Activated CD8-positive, alpha-beta memory T cell treated with anti-CD3 and anti-CD28 coated beads, Interleukin-2, amount 50 U/mL, for 48 hours (primary cell): ENCODE measurements around the gene RNF182.
"Not testable (repeated sequence)": the region's sequence is repeated elsewhere in the genome, so short reads cannot be mapped to it uniquely, and the experiment has no call there.

Experiments
- DNase-seq: peaks from one replicate; pipeline ENCODE4 v3.0.0-alpha.2; 2020

The RNF182 gene

DNA sequence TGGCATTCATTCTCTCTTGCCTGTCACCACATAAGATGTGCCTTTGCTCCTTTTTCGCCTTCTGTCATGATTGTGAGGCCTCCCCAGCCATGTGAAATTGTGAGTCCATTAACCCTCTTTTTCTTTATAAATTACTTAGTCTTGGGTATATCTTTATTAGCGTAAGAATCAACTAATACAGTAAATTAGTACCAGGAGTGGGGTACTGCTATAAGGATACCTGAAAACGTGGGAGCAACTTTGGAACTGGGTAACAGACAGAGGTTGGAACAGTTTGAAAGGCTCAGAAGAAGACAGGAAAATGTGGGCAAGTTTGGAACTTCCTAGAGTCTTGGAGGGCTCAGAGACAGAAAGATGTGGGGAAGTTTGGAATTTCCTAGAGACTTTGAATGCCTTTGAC, 46.6 kb downstream of the RNF182 start:
- DNase-seq: no peak

DNA sequence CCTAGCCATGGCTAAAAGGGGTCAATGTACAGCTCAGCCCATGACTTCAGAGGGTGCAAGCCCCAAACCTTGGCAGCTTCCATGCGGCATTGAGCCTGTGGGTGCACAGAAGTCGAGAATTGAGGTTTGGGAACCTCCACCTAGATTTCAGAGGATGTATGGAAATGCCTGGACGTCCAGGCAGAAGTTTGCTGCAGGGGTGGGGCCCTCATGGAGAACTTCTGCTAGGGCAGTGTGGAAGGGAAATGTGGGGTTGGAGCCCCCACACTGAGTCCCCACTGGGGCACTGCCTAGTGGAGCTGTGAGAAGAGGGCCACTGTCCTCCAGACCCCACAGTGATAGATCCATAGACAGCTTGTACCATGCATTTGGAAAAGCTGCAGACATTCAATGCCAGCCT, 47.9 kb downstream of the RNF182 start:
- not testable (repeated sequence) for DNase-seq

DNA sequence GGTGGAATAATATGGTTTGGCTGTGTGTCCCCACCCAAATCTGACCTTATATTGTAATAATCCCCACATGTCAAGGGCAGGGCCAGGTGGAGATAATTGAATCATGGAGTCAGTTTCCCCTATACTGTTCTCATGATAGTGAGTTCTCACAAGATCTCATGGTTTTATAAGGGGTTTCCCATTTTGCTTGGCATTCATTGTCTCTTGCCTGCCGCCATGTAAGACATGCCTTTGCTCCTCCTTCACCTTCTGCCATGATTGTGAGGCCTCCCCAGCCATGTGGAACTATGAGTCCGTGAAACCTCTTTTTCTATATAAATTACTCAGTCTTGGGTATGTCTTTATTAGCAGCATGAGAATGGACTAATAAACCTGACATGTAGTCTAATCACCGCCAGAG, 48.7 kb downstream of the RNF182 start:
- not testable (repeated sequence) for DNase-seq

DNA sequence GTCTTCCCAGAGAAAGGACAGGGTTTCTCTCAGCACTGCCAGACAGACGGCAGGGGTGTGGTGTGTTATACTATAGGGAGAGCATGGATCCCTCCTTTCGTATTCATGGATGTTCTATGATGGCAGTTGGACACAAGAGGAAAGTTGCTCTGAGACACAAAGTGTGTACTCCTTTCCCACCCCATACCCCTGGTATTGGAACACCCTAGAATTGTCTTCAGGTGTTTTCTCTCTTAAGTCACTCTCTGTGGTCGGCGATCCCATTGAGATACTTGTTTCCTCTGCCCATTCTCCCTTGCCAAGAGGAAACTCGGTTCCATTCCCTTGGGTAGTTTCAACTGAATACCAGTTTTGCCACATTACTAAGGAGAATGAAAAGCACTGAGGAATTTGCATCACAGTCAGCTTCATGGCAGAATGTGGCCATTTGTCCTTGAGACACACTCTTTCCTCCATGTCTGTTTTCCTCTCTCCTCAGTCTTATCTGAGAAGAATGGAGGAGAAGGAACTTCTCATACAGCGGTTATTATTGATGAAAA, 53.4 kb downstream of the RNF182 start:
- no peak for DNase-seq

DNA sequence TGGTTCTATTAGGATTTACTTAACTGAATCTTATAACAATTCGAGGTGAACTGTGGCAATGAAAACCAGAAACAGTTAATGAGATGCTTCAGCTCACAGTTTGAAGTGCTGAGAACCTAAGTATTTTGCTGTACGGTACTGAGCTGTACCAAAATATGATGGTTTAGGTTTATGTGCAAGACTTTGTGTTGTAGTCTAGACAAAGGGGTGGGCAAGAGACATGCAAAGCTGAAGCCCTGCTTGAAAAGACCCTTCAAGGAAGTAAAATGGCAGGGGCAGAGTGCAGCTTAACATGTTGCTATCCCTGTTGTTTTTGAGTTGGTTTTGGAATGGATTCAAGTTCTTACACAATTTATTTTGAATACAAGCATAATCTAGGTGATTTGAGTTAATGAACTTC, 54.0 kb downstream of the RNF182 start:
- no peak for DNase-seq

DNA sequence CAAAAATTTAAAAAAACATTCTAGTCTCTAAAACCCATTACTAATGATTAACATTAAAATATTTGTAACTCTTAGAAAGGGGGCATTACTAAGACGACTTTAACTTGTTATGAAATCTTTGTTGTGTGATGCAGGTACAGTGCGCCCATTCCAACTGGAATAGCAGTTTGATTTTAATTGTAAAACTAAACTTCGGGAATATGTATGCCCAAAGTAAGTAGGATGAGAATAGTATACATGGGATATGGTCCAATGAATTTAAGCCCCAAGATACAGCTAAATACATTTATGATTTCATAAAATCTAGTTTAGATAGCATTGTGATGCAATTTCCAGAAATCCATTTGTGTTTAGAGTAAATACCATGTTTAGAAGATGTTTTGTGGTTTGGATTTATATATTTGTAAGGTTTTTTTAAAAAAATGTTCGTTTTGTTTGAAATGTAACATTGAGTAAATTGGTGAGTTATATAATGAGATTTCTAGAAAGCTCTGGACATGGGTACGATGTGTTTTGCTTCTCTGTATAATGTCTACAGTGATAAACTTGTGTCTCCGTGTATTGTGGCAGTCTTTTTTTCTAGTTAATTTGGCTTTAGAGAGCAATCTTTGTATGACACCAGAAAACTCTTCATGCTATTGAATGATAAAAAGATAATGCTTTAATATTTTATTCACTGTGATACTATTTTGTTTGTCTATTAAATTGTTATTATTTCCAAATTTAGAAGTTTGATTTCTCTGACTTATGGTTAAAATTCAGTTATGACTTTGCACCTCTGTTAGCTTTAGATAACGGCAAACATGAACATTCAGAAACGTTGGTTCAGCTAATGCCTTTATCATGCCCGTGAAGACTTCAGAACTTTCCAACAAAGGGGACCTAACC, 54.8 kb downstream of the RNF182 start:
- DNase-seq: no peak

DNA sequence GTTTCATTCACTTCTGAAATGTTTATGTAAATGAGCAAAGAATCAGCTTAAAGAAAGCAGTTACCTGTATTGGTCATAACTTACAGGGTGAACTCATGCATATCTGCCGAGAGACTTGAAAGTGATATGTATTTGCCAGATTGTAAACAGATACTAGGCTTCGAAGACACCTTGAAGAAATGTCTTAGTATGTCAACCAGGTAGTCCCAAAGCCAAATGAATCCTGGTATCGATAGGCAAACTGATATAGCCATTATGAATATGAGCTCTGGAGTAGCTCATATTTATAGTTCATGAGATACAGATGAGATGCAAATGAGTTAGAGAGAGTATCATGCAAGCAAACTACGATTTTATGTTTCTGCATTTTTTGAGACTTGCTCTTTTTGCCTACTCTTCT, 55.8 kb downstream of the RNF182 start:
- no peak for DNase-seq

DNA sequence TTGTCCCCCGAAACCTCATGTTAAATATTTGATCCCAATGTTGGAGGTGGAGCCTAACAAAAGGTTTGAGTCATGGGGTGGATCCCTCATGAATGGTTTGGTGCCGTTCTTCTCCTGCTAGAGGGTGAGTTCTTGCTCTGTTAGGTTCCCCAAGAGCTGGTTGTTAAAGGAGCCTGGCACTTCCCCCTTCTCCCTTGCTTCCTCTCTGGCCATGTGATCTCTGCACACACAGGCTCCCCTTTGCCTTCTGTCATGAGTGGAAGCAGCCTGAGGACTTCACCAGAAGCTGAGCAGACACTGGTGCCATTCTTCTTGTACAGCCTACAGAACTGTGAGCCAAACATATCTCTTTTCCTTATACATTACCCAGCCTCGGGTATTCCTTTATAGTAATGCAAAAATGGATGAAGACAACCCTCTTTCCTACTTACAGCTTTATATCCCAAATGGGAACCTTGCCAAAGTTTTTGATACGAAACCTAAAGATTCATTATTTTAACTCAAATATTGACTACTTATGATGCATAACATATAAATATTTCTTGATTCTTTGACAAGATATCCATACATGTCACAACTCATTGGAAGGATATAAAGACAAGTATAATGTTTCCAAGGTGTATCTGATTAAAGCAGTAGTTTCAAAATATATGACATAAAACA, 61.0 kb downstream of the RNF182 start:
- no peak for DNase-seq

DNA sequence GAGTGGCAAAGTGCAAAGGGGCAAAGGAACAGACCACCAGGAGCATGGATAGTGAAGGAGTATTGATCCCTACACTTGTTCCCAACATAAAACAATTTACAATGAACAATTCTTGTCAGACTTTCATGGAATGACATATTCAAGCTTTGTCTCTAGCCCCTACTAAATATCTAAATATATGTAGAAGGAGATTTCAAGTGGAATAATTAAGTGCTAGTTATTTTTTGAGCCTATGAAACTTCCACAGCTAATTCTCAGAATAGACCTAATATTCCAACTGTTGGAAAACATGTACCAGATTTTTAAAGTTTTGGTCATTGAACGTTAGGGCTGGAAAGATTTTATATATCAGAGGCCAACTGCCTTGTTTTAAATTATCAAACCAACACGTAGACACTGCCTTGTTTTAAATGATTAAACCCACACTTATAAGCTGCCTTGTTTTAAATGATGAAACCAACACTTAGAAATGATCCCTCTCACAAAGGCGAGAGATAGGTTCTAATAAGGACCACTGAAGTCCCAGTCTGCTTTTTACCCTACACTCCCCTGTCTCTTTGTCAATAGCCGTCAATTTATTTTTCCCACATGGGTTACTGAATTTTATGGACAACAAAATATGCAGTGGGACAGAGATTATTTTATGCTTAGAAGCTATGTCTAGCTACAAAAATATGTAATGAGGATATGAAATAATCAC, 62.1 kb downstream of the RNF182 start:
- no peak for DNase-seq

DNA sequence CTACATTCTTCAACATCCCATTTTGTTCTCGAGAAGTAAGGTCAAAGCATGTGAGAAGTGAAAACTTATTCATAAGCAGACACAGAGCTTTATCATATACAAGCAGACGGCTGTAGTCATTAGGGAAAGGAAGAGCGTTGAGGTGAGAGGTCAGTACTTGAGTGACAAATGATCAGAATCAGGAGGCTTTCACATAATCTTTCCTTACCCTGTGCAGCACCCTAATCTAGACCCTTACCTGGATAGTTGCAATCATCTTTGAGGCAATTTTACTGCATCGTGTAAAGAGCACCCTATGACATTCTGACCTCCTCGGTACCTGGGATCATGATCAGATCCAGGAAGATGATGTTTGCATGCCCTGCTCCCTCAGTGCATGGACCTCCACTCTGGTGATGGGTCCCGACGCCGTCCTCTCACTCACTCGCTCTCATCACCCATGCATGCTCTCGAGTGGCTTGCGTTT, 62.7 kb downstream of the RNF182 start:
- DNase-seq: no peak

DNA sequence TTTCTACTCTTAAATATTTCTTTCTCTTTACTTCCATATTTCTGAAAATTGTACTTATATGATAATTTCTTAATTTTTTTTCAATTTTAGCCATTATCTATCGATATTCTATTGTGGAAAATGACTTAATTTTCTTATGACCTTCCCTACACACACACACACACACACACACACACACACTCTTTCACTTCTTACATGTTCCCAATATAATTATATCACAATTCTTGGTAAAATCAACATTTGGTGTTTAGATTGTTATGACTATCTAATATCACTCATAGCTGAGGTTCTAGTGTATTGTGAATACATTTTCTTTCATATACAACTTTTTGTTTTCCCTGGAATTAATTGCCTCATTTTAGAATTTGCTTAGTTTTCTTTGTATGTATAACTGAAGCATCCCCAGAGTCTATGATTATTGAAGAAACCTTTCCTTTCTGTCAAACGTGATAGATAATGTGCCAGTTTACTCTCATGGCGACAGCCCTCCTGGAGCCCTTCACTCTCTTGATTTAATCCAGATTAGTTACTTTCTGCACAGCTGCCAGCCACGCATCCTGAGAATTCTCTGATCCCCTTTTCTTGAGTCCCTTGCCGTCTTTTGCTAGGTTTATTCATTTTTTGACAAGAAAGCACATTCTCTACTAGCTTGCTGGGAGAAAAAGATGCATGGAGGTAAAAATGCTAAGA, 63.4 kb downstream of the RNF182 start:
- no peak for DNase-seq

DNA sequence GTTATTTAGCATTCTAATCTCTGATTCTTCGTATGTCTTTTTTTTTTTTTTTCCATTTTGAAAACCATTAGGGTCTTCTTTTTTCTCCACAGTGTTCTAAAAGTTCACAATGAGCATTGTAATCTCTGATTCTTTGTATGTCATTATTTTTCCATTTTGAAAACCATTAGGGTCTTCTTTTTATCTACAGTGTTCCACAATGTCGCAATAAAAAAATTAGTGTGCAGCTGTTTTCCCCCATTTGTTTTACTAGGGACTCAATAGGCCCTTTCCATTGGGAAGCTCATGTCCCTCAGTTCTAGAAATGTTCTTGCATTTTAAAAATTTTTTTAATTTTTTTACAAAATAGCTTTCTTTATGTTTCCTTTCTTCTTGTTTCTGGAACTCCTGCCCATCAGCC, 64.2 kb downstream of the RNF182 start:
- DNase-seq: no peak

DNA sequence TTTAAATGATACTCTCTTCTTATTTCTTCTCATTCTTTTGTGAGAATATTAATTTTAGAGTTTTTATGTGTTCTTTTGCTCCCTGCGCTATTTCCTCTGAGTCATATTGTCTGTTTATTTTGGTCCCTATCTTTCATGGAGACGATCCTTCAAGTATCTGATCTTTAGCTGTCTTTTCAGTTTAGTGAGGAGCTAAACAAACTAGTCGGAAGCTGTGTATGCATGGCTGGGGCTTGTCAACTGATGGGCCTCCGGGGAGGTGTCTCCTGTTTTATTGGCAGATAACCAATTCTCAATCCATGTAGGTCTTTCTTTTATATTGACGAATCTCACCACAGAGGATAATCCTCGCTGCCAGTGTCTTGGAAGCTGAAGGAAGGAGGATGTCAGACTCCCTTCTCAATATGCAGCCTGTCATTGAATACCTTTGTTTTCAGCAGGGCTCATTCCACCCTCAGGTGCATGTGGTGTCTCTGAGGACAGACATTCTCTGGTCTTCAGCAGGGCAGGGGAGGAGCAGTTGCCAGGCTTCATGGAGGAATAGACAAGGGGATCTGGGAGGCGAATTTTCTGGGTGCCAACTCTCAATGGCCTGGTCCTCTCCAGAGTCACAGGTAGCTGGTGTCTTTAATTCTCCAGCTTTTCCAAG, 64.9 kb downstream of the RNF182 start:
- no peak for DNase-seq

DNA sequence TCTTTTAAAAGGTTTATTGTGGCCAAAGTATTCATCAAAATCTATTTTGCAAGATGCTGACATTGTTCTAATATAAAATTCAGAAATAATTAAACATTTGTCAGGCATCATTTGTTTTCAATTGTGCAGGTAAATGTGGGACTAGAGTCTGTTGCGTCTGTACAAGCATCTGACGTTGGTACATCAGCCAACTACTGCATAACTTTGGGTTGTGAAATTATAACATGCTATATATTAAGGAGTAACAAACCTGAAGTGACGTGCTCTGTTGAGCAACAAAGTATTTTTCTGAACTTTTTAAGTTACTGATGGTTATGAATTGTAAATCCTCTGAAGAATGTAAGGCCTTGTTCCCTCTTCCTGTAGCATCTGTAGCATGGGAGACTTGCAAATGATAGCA, 66.0 kb downstream of the RNF182 start:
- DNase-seq: no peak

DNA sequence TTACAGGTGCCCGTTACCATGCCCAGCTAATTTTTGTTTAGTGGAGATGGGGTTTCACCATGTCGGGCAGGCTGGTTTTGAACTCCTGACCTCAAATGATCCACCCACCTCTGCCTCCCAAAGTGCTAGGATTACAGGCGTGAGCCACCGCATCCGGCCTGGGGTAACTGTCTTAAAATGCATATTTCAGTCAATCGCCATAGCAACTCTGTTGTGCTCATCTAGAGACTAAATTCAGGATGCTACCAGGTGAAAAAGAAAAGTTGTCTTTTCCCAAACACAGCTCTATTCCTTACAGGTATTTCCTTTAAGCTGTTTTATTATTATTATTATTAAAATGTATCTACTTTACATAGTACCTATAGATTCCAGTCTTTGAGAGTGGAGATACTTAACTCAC, 66.6 kb downstream of the RNF182 start:
- no peak for DNase-seq

DNA sequence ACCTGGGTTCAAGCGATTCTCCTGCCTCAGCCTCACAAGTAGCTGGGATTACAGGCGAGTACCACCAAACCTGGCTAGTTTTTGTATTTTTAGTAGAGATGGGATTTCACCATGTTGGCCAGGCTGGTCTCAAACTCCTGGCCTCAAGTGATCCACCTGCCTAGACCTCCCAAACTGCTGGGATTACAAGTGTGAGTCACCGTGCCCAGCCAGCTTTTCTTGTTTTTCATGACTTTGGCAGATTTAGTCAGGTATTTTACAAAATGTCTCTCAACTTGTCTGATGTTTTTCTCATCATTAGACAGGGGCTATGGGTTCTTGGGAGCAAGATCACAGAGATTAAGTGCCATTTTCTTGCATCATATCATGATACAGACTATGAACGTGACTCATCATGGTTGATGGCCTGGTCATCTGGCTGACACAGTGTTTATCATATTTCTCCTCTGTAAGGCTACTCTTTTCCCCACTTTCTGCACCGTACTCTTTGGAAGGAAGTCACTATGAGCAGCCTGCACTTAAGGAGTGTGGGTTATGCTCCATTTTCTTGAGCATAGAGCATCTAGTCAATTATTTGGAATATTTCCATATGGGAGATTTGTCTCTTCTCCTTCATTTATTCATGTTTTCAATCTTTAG, 67.8 kb downstream of the RNF182 start:
- no peak for DNase-seq

DNA sequence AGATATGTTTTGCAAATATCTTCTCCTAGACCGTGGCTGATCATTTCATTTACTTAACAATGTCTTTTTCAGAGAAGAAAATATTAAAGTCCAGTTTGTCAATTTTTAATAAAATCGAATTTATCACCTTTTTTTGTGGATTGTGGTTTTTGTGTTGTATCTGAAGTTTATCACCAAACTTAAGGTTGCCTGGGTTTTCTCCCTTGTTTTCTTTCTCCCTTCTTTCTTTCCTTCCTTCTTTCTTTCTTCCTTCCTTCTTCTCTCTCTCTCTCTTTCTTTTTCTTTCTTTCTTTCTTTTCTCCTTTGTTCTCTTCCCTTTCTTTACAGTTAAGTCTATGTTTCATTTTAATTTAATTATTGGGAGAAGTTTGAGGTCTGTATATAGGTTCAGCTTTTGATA, 68.7 kb downstream of the RNF182 start:
- no peak for DNase-seq

DNA sequence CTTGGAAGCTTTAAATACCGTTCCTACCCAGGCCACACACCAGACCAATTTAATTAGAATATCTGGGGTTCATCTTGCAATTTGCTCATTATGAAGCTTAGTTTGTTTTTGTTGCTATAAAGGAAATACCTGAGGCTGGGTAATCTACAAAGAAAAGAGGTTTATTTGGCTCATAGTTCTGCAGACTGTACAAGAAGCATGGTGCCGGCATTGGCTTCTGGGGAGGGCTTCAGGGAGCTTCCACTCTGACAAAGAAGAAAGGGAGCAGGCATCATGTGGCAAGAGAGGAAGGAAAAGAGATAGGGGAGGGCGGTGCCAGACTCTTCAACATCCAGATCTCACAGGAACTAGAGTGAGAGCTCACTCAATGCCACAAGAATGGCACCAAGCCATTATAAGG, 73.6 kb downstream of the RNF182 start:
- no peak for DNase-seq

DNA sequence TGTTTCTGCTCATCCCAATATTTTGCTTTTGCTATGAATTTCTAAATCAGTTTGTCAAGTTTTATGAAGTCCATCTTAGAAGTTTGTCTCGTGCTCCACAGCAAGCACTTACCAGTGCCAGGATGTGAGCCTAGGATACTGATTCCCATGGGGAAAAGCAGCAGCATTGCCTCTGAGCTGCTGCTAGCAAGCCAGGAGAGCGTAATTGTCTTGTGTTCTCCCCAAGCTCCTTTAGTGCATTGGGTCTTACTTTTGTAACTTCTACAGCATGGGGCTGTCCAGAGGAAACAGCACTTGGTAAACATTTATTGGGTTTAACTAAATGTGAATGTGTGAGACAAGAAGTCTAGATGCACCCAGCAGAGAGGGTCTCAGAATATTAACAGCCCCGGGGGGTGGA, 76.1 kb downstream of the RNF182 start:
- no peak for DNase-seq

DNA sequence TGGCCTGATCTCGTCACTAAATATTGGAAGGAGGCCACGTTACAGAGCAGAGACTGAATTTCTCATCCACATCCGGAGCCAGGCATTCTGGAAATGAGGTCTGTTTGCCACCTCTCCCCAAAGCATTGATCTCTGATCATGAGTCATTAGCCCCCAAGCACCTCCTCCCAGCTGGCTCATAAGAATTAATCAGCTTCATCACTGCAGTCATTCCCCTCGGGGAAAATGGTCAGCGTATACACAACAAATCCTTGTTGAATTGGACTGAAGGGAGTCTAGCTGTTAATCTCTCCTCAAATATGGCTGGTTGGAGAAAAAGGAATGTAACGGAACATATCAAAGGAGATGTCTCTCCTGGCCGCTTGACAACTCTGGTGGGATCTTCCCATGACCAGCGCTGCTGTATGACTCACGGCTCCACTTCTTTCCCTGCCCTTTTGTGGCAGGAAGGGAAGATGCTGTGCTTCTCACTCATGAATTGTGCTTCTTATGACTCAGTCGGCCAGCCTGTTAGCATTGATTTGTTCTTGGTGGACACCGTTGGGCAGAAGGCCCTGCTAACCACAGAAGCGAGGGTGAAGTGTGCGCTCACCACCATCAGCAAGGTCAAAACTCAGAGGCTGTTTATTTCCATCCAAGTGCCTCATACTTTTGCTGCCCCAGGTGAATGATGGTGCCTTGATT, 76.7 kb downstream of the RNF182 start:
- DNase-seq: no peak
